GM12878 (cell line): ENCODE results near the gene NPLOC4.
A peak's percentile ranks its signal among the peaks of the same experiment; 100 is the strongest.

ENCODE experiments used
- CBX5 ChIP-seq: sonication (generic); IDR thresholded peaks from 2 replicates; pipeline ENCODE4 v1.6.1; 2016; ENCODE audit warnings: low read depth, moderate library complexity, mild to moderate bottlenecking, inconsistent platforms
- EP300 ChIP-seq, 2 experiments: fragments of 150-350 bp in 1 of 2; IDR thresholded peaks; 2 replicates each; pipeline ENCODE4 v1.6.1; 2011 to 2012; ENCODE audit warnings: low read depth in 2 of 2, low read length in 2 of 2, borderline replicate concordance in 1 of 2, improper control_type of control experiment in 1 of 2, inconsistent platforms in 1 of 2; ENCODE audit not compliant: control insufficient read depth in 1 of 2
- EZH2 ChIP-seq: IDR thresholded peaks from 2 replicates; pipeline ENCODE4 v1.6.1; 2012; ENCODE audit warnings: low read depth, mild to moderate bottlenecking, control low read depth, inconsistent platforms, low read length, borderline replicate concordance; ENCODE audit not compliant: control insufficient read depth
- MEF2A ChIP-seq: IDR thresholded peaks from 2 replicates; pipeline ENCODE4 v1.6.1; 2011; ENCODE audit warnings: low read depth, mild to moderate bottlenecking, low read length, moderate library complexity; ENCODE audit not compliant: insufficient read depth
- POLR2A ChIP-seq: IDR thresholded peaks from 2 replicates; pipeline ENCODE4 v1.6.1; 2011; ENCODE audit warnings: low read depth, mild to moderate bottlenecking, low read length
- SIN3A ChIP-seq: IDR thresholded peaks from 2 replicates; pipeline ENCODE4 v1.6.1; 2012; ENCODE audit warnings: low read depth, low read length, improper control_type of control experiment
- ZNF274 ChIP-seq: IDR thresholded peaks from one replicate; pipeline ENCODE4 v1.8.0; 2011; ENCODE audit not compliant: insufficient read length, insufficient read depth

GRCh38 chr17:81516439-81516838, 120.5 kb downstream of the NPLOC4 start:
- TF ChIP-seq MEF2A (no peak), SIN3A (no peak), EZH2 (no peak), EP300 (IDR thresholded peaks at IDR 0.05; ENCODE audit: borderline replicate concordance in 1 of 2, control insufficient read depth in 1 of 2, low read depth in 2 of 2, low read length in 2 of 2) (no peak), POLR2A (peak; percentile 60; the same call in 1 of the 2 replicates), ZNF274 (no peak), CBX5 (no peak)
